GM21717 (cell line): ENCODE results near the gene GNAL.
"Not testable (repeated sequence)": the region's sequence is repeated elsewhere in the genome, so short reads cannot be mapped to it uniquely, and the experiment has no call there.

ENCODE experiments used
- ATAC-seq: cut with Tn5 transposase; IDR thresholded peaks from one replicate; pipeline ENCODE4 v1.9.1; 2021; ENCODE audit warnings: mild to moderate bottlenecking, moderate library complexity; ENCODE audit not compliant: unreplicated experiment

GNAL gene

DNA sequence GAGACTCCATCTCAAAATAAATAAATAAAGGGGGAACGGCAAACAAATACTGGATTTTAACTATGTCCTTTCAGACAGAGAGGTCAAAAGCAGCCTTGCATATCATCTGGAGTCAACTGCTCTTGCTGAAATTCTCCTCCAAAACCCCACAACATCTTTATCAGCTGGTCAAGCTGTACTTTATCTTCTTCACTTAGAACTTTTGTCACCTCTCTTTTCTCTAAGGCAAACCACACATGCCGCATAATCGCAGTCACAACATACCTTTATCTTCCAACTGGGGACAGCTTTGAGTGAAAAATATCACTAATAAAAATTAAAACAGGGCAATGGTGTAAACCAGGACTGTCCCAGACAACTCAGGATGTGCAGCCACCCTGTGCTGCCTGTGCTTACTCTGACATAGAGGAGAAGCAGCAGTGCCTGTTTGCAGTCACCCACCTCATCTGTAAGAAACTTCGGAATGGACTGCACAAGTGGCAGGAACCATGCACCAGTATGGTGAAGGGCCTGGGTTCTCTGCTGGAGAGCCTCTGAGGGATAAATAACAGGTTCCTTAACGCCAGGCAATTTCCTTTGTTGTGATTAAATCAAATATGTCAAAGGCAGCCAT lies 212.9 kb downstream of the GNAL start:
- no peak for ATAC-seq

GRCh38 chr18:11902522-11903292 lies 213.6 kb downstream of the GNAL start:
- ATAC-seq = no peak

DNA sequence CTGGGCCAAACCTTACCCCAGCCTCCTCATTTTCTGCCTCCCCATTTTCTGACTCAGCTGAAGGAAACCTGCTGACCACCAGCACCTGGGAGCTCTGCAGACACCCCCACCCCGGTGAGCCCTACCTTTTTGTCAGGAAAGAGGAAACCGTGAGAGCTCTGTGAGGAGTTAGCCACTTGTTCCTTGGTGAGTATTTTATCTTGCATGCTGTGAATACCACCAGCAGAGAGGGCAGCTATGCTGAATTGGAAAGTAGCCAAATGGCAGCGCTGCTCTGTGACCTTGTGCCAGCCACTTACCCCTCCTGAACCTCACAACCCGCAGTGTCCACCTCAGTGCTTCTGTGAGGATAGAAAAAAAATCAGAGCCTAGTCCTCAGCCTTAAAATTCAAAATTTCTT lies 216.5 kb downstream of the GNAL start:
- ATAC-seq = no peak

GRCh38 chr18:11906176-11906575 lies 217.1 kb downstream of the GNAL start:
- no peak for ATAC-seq

- no peak for ATAC-seq
Measured at GRCh38 chr18:11906926-11907874, 218.1 kb downstream of the GNAL start.

DNA sequence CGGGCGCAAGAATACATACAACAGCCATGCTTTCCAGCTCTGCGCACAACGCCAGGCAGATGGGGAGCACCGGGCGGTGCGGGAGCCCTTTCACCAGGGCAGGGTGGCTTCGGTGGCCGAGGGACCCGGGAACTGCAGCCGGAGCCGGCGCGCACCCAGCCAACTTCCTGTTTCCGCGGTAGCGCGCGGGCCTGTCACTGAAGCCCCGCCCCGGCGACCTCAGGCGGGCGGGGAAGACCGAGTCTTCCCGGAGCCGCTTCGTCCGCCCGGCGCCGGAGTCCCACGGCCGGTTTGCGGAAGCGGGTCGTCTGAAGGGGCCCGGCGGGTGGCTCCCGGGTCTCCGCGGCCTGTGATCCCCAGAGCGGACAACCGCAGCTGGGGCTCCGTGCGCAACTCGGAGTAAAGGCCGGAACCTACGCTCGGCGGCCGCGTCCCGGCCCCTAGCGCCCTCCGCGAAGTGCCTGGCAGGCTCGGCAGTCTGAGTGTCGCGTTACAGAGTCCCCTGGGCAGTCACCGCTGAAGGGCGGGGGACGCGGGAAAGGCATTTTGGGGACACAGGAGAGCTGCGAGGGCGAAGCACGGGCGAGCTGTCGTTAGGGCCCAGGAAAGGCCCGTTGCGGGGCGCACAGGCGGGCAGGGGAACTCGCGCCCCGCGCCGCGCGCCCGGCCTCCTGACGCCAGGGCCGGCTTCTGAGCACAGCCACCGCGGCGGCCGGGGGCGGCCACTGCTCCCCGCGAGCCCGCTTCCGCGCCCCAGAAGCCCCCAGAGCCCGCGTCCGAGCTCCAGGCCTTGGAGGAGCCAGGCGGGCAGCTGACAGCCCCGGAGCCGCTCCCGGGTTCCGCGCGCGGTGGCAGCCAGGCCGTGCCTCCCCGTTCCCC lies 219.4 kb downstream of the GNAL start, which contains the start of gene MPPE1:
Gene MPPE1 (minus strand): TSS at position 136 of the 879 bp plus-strand sequence. CDS start 11,053 bp downstream, outside the sequence.
- peak; percentile 88 for ATAC-seq

GRCh38 chr18:11909061-11909455 lies 220.0 kb downstream of the GNAL start:
- ATAC-seq = no peak

DNA sequence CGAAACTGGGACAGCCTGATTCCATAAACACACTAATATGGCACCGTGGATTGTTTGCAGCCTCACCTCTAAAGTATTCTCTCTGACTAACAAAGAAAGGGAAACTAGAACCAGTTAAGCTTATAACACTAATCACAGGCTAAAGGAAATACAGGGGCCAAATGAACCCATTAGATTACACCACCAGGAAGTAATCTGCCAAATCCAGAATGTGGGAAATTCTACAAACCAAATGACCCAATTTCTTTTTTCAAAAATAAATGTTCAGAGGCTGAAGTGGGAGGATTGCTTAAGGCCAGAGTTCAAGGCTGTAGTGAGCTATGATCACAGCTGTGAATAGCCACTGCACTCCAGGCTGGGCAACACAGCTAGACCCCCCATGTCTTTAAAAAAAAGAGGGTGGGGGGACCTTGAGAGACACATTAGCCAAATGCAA lies 220.5 kb downstream of the GNAL start:
- ATAC-seq = no peak

- not testable (repeated sequence) for ATAC-seq
Measured at GRCh38 chr18:11916880-11917279, 227.8 kb downstream of the GNAL start.

DNA sequence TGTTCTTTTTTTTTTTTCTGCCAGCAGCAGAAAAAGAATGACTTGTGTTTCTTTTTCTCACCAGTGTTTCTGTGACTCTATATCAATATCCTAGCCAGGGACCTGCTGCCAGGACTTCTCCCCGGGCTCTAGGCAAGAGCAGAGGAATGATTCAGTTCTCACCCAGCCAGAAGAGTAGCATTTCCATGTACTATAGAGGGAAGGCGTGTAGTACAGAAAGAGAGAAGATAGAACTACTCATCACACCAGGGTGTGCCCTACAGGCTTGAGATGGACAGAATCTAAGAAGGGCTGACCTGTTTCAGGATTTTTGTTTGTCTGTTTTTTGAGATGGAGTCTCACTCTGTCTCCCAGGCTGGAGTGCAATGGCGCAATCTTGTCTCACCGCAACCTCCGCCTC lies 230.5 kb downstream of the GNAL start:
- not testable (repeated sequence) for ATAC-seq

DNA sequence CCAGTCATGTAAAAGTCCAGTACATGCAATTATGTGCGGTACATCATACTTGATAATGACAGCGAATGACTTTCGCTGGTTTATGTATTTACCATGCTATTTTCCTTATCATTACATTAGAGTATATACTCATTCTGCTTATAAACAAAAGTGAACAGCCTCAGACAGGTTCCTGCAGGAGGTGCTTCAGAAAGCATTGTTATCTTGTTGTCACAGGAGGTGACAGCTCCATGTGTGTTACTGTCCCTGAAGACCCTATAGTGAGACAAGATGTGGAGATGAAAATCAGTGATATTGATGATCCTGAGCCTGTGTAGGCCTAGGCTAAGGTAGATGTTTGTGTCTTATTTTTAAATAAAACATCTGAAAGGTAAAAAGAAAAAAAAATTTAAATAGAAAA lies 234.4 kb downstream of the GNAL start:
- ATAC-seq = no peak

- no peak for ATAC-seq
Measured at GRCh38 chr18:11925800-11926481, 236.9 kb downstream of the GNAL start.

- no peak for ATAC-seq
Measured at GRCh38 chr18:11927497-11927896, 238.4 kb downstream of the GNAL start.

DNA sequence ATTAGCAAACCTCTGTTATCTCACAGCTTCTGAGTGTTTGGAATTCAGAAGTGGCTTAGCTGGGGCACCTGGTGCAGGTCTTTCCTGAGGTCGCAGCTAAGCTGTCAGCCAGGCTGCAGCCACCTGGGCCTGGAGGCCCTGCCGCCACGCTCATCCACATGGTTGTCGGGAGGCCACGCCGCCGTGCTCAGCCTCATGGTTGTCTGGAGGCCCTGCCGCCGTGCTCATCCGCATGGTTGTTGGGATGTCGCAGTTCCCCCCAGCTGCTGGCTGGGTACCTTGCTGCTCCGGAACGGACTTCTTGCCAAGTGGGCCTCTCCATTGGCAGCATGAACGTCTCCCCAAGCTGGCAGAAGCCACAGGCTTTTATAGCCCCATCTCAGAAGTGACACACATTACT lies 243.3 kb downstream of the GNAL start:
- ATAC-seq = no peak
